ENCODE data around the gene CORO2A.

CORO2A gene

DNA sequence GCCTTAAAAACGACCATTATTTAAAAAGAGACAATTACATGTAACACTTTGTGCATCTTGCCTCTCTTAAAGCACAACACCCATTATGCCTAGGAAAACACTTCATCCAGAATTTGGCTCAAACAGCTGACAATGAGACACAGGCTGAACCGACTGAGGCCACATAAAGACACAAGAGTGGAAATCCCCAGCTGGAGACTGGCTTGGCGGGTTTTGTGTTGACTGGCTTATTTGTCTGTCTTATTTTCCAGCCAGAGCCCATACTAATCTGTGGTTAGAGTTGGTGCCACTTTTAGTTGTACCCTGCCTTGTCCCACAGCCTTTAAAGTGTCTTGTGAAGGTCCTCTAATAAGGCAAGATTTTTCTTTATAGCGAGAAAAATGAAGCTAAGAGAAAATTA lies 94.6 kb downstream of the CORO2A start:
- TF ChIP-seq TAF1 (IDR thresholded peaks at IDR 0.05; ENCODE audit: low read depth): no peak
- no peak for TF ChIP-seq FOXM1 (IDR thresholded peaks at IDR 0.05; ENCODE audit: borderline replicate concordance, low read depth)
- no peak for TF ChIP-seq RAD21 (IDR thresholded peaks at IDR 0.05; ENCODE audit: low read depth)
- TF ChIP-seq CREB1 (IDR thresholded peaks at IDR 0.05; ENCODE audit: low read depth): no peak
- TF ChIP-seq, protein P1, sequence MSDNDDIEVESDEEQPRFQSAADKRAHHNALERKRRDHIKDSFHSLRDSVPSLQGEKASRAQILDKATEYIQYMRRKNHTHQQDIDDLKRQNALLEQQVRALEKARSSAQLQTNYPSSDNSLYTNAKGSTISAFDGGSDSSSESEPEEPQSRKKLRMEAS (IDR thresholded peaks at IDR 0.05): no peak
- TF ChIP-seq NFIC (IDR thresholded peaks at IDR 0.05): no peak
- TF ChIP-seq TEAD4 (IDR thresholded peaks at IDR 0.05): no peak
- TF ChIP-seq EP300 (IDR thresholded peaks at IDR 0.05; ENCODE audit: borderline replicate concordance): no peak
- no peak for TF ChIP-seq TCF12 (IDR thresholded peaks at IDR 0.05; ENCODE audit: low read depth)

DNA sequence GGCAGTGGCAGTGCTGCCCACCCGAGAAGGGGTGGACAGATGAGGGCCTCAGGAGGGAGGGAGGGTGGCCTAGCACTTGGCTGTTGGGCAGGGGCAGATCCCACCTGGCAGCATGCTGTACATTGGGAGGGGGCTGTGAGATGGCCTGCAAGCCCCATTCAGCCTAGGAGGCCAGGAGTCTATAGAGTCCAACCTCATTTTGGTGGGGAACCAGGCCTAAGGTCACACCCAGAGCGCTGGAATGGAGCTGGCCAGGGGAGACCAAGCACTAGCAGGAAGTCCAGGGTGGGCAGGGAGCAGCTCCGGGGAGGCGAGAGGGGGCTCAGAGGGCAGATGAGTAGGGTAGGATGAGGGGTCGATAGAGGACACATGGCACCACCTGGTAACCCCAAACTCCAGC lies 96.3 kb downstream of the CORO2A start:
- no peak for TF ChIP-seq CEBPB (IDR thresholded peaks at IDR 0.05)
- no peak for TF ChIP-seq RAD21 (IDR thresholded peaks at IDR 0.05; ENCODE audit: low read depth)
- no peak for TF ChIP-seq NFIC (IDR thresholded peaks at IDR 0.05)
- TF ChIP-seq TCF12 (IDR thresholded peaks at IDR 0.05; ENCODE audit: low read depth): no peak
- TF ChIP-seq FOXM1 (IDR thresholded peaks at IDR 0.05; ENCODE audit: borderline replicate concordance, low read depth): no peak
- no peak for TF ChIP-seq YY1 (IDR thresholded peaks at IDR 0.05; ENCODE audit: low read depth)
- no peak for TF ChIP-seq CREB1 (IDR thresholded peaks at IDR 0.05; ENCODE audit: low read depth)
- TF ChIP-seq, protein P2, sequence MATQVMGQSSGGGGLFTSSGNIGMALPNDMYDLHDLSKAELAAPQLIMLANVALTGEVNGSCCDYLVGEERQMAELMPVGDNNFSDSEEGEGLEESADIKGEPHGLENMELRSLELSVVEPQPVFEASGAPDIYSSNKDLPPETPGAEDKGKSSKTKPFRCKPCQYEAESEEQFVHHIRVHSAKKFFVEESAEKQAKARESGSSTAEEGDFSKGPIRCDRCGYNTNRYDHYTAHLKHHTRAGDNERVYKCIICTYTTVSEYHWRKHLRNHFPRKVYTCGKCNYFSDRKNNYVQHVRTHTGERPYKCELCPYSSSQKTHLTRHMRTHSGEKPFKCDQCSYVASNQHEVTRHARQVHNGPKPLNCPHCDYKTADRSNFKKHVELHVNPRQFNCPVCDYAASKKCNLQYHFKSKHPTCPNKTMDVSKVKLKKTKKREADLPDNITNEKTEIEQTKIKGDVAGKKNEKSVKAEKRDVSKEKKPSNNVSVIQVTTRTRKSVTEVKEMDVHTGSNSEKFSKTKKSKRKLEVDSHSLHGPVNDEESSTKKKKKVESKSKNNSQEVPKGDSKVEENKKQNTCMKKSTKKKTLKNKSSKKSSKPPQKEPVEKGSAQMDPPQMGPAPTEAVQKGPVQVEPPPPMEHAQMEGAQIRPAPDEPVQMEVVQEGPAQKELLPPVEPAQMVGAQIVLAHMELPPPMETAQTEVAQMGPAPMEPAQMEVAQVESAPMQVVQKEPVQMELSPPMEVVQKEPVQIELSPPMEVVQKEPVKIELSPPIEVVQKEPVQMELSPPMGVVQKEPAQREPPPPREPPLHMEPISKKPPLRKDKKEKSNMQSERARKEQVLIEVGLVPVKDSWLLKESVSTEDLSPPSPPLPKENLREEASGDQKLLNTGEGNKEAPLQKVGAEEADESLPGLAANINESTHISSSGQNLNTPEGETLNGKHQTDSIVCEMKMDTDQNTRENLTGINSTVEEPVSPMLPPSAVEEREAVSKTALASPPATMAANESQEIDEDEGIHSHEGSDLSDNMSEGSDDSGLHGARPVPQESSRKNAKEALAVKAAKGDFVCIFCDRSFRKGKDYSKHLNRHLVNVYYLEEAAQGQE (IDR thresholded peaks at IDR 0.05; ENCODE audit: low read depth): no peak
- no peak for TF ChIP-seq TEAD4 (IDR thresholded peaks at IDR 0.05)
- TF ChIP-seq TAF1 (IDR thresholded peaks at IDR 0.05; ENCODE audit: low read depth): no peak
- TF ChIP-seq, protein P1 (IDR thresholded peaks at IDR 0.05): no peak

DNA sequence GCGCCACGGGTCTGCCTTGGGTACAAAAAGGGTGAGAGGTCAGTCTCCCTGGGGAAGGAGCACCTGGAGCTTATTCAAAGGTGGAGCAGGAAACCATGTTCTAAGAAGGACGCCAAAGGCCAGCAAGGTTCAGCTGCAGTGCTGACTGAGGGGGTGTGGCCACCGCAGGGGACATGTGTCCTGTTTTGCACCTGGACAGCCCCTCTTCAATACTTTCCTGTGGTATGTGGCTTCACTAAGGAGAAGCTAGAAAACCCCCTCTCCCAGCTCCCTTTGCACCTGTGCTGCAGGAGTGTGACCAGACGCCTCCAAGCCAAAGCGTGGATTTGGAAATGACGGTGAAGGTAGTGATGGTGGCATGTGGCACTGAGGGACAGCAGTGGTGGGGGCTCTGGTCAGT lies 97.0 kb downstream of the CORO2A start:
- TF ChIP-seq CEBPB (IDR thresholded peaks at IDR 0.05) (no peak), TCF12 (IDR thresholded peaks at IDR 0.05; ENCODE audit: low read depth) (no peak), CREB1 (IDR thresholded peaks at IDR 0.05; ENCODE audit: low read depth) (no peak), YY1 (IDR thresholded peaks at IDR 0.05; ENCODE audit: low read depth) (no peak), EP300 (IDR thresholded peaks at IDR 0.05; ENCODE audit: borderline replicate concordance) (no peak), ZBTB7A (IDR thresholded peaks at IDR 0.05; ENCODE audit: low read depth) (no peak), NFIC (IDR thresholded peaks at IDR 0.05) (no peak), TAF1 (IDR thresholded peaks at IDR 0.05; ENCODE audit: low read depth) (no peak), EGR1 (IDR thresholded peaks at IDR 0.05) (no peak), RAD21 (IDR thresholded peaks at IDR 0.05; ENCODE audit: low read depth) (no peak), FOXM1 (IDR thresholded peaks at IDR 0.05; ENCODE audit: borderline replicate concordance, low read depth) (no peak), TEAD4 (IDR thresholded peaks at IDR 0.05) (no peak)
- TF ChIP-seq, protein P1 (IDR thresholded peaks at IDR 0.05): no peak
- TF ChIP-seq, protein P3, sequence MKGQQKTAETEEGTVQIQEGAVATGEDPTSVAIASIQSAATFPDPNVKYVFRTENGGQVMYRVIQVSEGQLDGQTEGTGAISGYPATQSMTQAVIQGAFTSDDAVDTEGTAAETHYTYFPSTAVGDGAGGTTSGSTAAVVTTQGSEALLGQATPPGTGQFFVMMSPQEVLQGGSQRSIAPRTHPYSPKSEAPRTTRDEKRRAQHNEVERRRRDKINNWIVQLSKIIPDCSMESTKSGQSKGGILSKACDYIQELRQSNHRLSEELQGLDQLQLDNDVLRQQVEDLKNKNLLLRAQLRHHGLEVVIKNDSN (IDR thresholded peaks at IDR 0.05): no peak

DNA sequence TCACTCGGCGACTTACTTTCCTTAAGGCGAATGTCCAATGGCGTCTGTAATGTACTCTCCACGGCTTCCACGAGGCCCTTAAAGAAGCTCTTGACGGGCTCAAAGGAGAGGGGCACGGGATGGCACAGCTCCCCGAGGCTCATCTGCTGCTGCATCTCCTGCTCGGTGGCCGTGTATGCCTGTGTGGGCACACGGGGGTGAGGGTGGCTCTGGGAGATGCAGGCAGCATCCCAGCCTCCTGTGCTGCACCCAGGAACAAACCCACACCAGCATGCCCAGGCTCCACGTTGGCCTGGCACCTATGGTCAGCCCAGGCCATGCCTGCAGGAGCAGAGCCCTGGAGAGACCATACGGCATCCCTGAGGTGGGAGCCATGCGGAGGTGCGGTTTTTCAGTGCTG lies 97.6 kb downstream of the CORO2A start:
- TF ChIP-seq YY1 (IDR thresholded peaks at IDR 0.05; ENCODE audit: low read depth): no peak
- TF ChIP-seq EP300 (IDR thresholded peaks at IDR 0.05; ENCODE audit: borderline replicate concordance): no peak
- TF ChIP-seq RAD21 (IDR thresholded peaks at IDR 0.05; ENCODE audit: low read depth): no peak

DNA sequence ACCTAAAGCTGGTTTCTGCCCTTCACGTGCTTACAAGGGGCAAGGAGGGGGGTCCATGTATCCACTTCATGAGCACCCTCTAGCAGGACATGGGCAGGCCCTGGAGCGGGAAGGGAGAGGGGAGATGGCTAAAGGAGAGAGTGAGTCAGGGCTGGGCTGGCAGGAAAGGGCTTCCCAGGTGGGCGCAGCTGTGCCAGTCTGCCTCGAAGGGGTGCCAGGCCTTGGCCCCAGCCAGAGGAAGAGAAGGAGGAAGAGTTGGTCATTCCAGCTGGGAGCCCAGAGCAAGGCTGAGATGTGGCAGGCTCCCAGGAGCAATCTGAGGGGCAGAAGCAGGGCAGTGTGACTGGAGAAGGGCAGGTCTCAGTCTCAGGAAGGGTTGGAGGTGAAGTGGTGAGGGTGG lies 98.1 kb downstream of the CORO2A start:
- TF ChIP-seq, protein P3 (IDR thresholded peaks at IDR 0.05): no peak
- TF ChIP-seq EP300 (IDR thresholded peaks at IDR 0.05; ENCODE audit: borderline replicate concordance) (no peak), FOXM1 (IDR thresholded peaks at IDR 0.05; ENCODE audit: borderline replicate concordance, low read depth) (no peak)

DNA sequence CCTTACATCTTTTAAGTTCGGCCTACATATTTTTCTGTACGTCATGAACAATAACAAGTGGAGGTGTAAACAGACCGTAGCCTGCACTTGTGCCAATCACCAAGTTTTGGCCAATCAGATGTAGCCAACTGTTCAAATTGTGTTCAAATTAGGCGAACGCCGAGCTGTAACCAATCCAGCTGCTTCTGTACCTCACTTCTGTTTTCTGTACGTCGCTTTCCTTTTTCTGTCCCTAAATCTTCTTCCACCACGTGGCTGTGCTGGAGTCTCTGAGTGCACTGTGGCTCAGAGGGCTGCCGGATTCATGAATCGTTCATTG lies 99.9 kb downstream of the CORO2A start:
- TF ChIP-seq YY1 (IDR thresholded peaks at IDR 0.05; ENCODE audit: low read depth) (no peak), RAD21 (IDR thresholded peaks at IDR 0.05; ENCODE audit: low read depth) (no peak)
- TF ChIP-seq, protein P3 (IDR thresholded peaks at IDR 0.05): no peak

DNA sequence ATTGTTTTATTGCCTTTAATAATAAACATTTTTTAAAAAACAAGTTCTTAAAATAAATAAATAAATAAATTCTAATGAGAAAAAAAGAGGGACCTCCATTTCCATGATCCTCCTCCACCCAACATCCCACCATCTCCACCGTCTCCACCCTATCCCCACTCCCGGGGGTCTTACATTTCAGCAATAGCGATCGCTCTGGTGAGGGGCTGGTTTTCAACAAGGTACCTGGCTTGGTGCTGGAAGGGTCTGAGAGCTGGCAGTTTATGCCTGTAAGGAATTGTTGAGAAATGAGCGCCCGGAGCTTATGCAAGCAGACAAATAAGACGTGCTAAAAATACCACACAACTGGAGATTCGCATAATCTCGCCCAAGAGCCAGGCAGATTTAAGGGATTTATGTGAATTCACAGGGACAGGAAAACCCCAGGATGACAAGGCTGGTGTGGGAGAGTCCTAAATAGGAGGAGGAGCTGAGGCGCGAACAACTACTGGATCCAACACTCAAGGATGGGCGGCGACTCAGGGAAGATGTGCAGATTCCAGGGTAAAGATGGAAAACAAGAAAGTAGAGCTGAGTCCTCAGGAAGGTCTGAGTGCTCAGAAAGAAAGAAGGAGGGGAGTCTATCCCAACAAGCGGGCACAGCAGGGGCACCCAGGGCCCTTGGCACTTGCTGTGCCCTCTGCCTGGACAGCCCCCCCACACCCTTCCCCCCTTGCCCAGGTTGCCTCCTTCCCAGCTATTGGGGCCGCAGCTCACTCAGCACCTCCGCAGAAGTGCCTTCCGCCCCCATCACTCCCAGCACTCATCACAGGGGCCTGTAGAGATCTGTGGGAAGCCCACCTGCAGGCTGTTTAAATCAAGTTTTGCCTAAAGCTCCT lies 100.5 kb downstream of the CORO2A start:
- TF ChIP-seq CREB1 (IDR thresholded peaks at IDR 0.05; ENCODE audit: low read depth): no peak
- TF ChIP-seq, protein P1 (IDR thresholded peaks at IDR 0.05): no peak
- TF ChIP-seq CEBPB (IDR thresholded peaks at IDR 0.05): no peak
- TF ChIP-seq, protein P3 (IDR thresholded peaks at IDR 0.05): no peak
- TF ChIP-seq, protein P2 (IDR thresholded peaks at IDR 0.05; ENCODE audit: low read depth): no peak

Data from Ishikawa (cell line).